Astrocyte (in vitro differentiated cells and primary cell): ENCODE results near the gene TCP11.

Source experiments
- CTCF ChIP-seq: IDR thresholded peaks from 2 replicates; pipeline ENCODE4 v1.5.1; 2011; ENCODE audit warnings: low read depth, mild to moderate bottlenecking, inconsistent platforms, low read length, moderate library complexity; ENCODE audit not compliant: insufficient read depth
- EZH2 ChIP-seq: IDR thresholded peaks from 2 replicates; pipeline ENCODE4 v1.6.1; 2012; ENCODE audit warnings: mild to moderate bottlenecking, low read length, inconsistent platforms; ENCODE audit not compliant: insufficient read depth

GRCh38 chr6:35072051-35072697, 69.0 kb downstream of the TCP11 start:
- TF ChIP-seq CTCF: no peak
- TF ChIP-seq EZH2: no peak
